ENCODE data around the gene ALAD.
"Not testable (repeated sequence)": the region's sequence is repeated elsewhere in the genome, so short reads cannot be mapped to it uniquely, and the experiment has no call there.

ALAD gene

DNA sequence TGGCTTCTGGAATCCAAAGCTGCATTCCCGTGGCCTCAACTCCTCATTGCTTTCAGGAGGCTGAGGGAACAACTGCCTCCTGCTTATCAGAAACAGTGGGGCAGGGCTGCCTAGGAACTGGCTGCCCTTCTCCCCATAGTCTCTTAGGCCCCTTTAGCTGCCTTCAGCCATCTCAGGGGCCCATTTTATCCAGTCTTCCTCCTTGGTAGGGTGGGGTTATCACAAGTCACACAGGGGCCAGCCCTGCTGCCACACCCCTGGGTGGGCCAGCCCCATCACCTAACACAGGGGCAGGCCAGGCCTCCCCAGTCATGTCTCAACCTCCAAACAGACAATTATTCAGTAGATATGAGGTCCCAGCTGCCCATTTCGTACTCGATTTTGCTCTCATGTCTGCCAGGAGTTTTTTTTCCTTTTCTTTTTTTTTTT lies 3.9 kb downstream of the ALAD start:
- peak; percentile 97 for DNase-seq

DNA sequence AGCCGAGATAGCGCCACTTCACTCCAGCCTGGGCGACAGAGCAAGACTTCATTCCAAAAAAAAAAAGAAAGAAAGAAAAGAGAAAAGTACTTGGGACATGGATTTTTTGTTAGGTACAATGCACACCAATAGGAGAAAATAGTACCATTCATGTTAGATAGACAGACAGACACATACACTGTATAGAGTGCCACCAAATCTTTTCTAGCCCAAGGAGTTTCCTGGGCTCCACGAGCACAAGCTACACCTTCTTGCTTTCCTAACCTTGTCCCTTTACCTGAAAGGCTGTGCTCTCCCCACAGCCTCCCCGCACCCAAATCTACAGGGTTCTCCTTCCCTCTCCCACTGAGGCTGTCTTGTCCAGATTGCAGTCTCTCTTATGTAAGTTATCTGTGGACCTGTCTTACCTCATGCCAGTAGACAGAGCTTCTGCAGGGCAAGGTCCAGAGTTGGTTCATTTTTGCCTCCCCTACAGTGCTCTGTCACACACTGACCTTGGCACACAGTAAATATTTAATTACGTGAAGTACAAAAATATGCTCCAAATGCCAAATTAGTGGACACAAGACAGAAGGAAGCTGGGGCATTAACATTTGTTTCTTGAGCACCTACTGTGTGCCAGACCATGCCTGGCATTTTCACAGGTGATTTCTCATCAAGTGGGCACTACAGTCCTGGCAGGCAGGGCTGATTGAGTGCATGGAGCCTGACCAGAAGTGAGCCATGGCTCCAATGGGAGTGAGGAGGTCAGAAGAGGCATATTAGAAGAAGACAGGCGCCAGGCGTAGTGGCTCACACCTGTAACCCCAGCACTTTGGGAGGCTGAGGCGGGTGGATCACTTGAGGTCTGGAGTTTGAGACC lies 5.9 kb downstream of the ALAD start:
- no peak for DNase-seq

DNA sequence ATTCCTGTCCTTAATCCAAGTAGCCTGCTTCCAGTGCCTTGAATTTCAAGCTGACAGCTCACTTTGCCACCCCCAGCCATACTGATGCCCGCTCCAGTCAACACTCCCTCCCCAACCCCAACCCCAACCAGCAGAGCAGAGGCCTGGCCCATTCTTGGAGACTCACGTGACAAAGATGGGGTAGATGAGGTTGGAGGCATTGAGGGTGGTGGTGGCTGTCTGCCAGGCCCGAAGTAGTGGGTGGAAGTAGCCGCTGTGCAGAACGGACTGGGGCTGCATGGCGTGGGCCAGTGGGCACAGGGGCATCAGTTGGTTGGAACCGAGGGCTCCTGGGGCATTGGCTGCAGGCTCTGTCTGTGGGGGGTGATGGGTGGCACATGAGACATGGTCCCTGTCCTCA lies 7.8 kb downstream of the ALAD start:
- no peak for DNase-seq

GRCh38 chr9:113391917-113392316 lies 9.2 kb downstream of the ALAD start:
- no peak for DNase-seq

GRCh38 chr9:113390192-113390960 lies 10.7 kb downstream of the ALAD start:
- DNase-seq: no peak

DNA sequence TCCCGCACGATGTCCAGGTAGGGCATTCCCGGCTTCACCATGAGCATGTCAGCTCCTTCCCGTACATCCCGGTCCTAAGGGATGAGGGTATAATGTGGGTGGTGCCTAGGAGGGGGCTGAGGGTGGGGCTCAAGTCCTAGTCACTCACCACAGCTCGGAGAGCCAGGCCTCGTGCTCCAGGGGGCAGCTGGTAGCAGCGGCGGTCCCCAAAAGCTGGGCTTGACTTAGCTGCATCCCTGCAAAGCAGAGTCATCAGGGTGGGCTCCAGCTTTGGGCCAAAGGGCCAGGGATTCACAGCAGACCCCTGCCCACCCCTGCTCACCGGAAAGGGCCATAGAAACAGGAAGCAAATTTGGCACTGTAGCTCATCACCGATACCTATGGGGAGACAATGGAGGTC lies 11.6 kb downstream of the ALAD start:
- no peak for DNase-seq

DNA sequence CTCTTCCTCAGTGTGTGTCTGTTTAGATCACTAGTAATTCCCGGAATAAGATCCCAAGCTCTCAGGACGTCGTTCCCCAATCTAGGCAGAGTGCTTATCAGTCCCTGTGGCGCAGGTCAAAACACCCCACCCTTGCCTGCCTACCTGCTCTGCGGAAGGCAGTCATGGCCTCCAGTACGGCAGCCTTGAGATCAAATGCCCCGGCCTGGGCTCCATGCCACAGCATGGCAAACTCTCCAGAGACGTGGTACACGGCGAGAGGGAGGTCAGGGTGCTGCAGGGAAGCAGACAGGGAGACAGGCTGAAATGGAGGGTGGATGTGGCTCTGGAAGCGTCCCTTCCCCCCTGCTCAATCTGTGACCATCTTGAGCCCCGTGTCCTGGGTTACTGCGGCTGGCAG lies 12.3 kb downstream of the ALAD start:
- DNase-seq: no peak

GRCh38 chr9:113387560-113388230 lies 13.4 kb downstream of the ALAD start:
- DNase-seq: no peak

- DNase-seq: no peak
These were observed 14.3 kb downstream of the ALAD start for GRCh38 chr9:113386571-113387393.

DNA sequence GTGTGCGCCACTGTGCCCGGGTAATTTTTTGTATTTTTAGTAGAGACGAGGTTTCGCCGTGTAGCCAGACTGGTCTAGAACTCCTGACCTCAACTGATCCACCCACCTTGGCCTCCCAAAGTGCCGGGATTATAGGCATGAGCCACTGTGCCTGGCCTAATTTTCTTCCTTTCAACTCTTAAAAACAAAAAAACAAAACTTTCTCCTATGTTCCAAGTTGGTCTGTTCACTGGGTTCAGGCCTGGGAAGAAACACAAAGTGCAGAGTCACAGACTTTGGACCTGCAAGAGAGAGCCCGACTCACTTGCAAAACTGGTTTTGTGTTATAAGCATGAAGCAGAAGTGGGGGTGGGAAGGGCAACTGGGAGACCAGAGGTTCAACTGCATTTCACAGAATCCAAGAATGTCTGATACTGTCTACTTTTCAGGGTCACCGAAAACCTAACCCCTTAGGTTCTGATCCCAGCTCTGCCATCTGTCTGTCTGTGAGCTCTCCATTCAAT lies 19.1 kb downstream of the ALAD start:
- no peak for DNase-seq

DNA sequence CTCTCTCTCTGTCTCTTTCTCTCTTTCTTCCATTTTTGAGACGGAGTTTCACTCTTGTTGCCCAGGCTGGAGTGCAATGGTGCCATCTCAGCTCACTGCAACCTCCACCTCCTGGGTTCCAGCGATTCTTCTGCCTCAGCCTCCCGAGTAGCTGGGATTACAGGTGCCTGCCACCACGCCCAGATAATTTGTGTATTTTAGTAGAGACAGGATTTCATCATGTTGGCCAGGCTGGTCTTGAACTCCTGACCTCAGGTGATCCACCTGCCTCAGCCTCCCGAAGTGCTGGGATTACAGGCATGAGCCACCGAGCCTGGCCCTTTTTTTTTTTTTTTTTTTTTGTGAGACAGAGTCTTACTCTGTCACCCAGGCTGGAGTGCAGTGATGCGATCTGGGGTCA lies 19.6 kb downstream of the ALAD start:
- DNase-seq: not testable (repeated sequence)

GRCh38 chr9:113380869-113381378 lies 20.2 kb downstream of the ALAD start:
- DNase-seq: no peak

GRCh38 chr9:113379829-113380210 lies 21.3 kb downstream of the ALAD start:
- not testable (repeated sequence) for DNase-seq

DNA sequence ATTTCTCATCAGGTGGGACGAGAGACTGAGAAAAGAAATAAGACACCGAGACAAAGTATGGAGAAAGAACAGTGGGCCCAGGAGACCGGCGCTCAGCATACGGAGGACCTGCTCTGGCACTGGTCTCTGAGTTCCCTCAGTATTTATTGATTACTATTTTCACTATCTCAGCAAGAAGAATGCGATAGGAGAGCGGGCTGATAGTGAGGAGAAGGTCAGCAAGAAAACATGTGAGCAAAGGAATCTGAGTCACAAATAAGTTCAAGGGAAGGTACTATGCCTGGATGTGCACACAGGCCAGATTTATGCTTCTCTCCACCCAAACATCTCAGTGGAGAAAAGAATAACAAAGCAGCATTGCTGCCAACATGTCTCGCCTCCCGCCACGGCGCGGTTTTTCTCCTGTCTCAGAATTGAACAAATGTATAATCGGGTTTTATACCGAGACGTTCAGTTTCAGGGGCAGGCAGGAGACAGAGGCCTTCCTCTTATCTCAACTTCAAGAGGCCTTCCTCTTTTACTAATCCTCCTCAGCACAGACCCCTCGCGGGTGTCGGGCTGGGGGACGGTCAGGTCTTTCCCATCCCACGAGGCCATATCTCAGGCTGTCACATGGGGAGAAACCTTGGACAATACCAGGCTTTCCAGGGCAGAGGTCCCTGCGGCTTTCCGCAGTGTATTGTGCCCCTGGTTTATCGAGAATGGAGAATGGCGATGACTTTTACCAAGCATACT lies 21.8 kb downstream of the ALAD start:
- peak; percentile 74 for DNase-seq

GRCh38 chr9:113376634-113377567 lies 24.2 kb downstream of the ALAD start, which contains the start of gene HDHD3:
TSS of gene HDHD3 (minus strand) at chr9:113376986. CDS start at chr9:113374354, 2,632 bp downstream.
- peak; percentile 88 for DNase-seq

- DNase-seq: peak; percentile 34
These were observed 25.7 kb downstream of the ALAD start for GRCh38 chr9:113375057-113376023.

GRCh38 chr9:113373676-113374392 lies 27.2 kb downstream of the ALAD start:
- DNase-seq: no peak

- no peak for DNase-seq
These were observed 27.8 kb downstream of the ALAD start for GRCh38 chr9:113373256-113373655.

Data from hematopoietic multipotent progenitor cell treated with erythropoietin and hydrocortisone succinate and interleukin-3 and kit ligand, for 6 days (in vitro differentiated cells).